HG03060 (cell line): ENCODE measurements around the gene ISG20.

Source experiments
- ATAC-seq: cut with Tn5 transposase; IDR thresholded peaks from one replicate; pipeline ENCODE4 v1.9.1; 2021; ENCODE audit warnings: low read depth, moderate number of reproducible peaks; ENCODE audit not compliant: unreplicated experiment

ISG20 gene

DNA sequence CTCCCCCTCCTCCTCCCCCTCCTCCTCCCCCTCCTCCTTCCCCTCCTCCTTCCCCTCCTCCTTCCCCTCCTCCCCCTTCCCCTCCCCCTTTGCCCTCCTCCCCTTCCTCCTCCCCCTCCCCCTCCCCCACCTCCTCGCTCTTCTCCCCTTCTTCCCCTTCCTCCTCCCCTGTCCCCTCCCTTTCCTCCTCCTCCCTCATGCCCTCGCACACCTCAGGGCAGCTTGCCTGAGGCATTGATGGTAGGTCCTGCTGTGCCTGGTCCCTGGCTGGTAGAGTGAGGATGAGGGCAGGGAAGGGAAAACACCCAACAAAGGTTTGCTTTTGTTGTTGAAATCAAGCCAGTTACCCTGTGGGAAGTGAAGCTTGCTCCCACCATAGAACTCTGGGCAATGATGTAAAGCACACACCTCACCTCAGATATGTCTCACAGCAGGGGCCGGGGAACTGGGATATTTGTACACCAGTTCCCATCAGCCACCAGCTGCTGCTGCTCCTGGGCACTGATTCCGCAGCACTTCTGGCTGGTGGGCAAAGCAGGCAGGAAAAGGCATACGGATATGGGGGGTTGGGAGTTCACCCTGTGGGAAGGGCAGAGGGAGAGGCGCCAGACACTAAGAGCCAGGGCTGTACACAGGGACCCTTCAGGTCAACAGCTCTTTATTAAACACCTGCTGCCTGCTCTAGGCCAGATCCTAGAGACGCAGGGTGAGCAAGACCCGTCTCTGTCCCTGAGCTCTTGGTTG, 13.8 kb downstream of the ISG20 start:
- ATAC-seq, result no peak

DNA sequence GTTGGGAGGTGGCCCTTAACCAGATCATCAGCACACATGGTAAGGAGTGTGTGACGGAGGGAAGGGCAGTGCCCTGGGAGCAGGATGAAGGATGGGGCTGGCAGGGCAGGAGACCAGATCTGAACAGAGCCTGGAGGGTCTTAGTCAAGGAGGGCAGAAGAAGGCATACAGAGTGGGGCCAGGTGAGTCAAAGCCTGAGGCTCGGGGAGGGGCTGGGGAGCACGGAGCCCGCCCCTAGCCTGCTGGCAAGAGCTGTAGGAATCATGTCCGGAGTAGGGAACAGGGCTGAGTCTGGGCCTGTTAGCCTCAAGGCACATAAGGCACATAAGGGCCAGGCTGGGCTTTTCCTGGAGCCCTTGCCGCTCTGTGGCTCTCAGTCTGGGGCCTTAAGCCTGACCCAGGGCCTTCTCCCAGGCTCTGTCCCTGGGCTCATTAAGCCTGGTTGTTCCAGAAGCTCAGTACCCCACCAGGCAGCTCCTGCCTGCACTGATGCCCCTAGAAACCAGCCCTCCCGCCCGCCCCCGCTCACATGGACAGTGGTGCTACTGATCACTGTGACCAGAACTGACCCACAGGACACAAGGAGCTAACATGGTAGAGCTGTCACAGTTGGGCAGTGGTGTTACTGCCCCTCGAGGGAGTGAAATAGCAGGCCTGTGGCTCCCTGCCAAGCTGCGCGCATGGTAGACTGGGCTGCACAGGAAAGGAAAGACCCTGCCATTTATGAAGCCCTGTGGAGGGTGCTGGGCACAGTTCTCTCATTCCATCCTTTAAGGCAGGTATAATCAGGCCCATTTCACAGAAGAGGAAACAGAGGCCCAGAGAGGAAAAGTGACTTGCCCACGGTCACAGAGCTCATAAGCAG, 14.6 kb downstream of the ISG20 start:
- no peak for ATAC-seq

DNA sequence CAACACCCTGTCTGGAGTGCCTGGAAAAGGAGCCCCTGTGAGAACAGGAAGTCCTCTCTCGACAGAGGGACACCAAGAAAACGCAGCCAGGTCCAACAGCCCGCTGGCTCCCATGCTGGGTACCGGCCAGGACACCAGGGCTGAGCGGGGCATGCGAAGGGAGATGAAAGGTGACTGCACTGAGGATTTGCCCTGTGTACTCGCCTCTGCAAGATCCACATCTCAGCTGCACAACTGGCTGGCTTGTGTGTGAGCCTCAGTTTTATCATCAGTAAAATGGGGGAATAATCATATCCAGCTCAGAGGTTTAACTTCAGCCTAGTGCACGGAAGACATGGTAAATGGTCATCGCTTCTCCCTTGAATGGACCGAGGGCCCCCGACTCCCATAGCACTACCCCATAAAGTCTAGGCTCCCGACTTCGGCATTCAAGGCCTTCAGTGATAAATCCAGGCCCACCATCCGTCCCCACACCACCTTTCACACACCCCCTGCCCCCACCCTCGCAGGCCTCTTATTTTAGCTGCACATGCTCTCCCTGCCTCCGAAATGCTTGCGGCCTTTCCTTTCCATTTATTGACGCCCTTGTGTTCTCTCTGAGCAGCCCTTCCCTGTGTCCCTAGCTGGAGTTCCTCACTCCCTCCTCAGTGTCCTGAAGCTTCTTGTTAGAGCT, 15.8 kb downstream of the ISG20 start:
- ATAC-seq, result no peak

DNA sequence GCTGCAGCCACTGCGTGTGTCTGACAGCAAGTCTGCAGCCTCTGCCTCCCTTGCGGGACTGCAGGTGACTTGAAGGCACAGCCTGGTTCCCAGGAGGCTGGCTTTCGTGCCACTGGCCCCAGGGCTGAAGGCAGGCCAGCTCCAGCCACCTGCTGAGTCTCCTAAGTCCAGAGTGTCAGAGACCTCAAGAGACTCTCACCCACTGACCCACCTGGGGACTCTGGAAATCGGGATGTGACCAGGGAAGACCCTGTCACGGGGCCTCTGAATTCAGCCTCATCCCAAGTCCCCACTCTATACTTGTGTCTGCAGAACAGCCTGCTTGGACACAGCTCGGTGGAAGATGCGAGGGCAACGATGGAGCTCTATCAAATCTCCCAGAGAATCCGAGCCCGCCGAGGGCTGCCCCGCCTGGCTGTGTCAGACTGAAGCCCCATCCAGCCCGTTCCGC, 16.3 kb downstream of the ISG20 start:
- ATAC-seq, result no peak

DNA sequence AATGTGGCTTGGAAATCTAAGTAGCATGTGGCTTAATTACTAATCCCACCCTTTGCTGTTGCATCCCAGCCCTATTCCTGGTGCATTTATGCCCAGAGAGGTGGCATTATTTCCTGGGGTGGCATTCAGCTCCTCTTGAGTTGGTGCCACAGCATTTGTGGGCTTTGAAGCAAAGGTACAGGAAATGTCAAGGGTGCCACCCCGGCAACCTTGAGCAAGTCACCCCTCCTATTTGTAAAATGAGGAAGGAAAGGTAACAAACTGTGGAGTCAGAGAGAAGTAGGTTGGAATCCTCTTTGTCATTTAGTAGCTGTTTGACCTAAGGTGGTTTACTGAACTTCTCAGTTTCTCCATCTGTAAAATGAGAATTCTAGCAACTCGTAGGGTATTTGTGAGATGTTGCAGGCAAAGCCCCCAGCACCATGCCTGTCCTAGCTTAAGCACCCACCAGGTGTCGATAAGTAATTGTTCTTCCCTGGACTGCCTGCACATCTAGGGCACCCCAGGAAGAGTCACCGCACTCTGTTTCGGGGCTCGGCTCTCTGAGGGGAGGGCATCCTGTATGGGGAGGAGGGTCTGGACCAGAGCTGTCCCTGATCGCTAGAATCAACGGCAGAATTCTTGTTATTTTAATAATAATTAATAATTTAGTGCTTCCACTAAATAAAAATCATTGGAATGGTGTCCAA, 17.1 kb downstream of the ISG20 start:
- ATAC-seq, result no peak

DNA sequence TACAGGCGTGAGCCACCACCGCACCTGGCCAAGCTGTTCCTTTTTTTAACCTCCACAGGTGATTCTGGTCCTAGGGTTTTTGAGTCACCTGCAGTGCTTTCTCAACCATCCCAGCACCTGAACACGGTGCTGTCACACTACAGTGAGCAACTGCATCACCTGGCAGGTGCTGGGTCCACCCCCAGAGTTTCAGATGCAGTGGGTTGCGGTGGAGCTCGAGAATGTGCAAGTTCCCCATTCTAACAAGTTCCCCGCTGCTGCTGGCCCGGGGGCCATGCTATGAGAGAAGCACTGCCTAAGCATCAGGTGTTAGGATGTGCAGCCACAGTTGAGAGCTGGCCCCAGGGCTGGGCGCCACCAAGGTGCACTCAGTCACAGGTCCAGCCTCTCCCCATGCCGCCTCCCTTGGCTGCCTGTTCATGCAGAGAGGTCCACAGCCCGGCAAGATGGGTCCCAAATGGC, 18.0 kb downstream of the ISG20 start:
- ATAC-seq, result peak; percentile 79

DNA sequence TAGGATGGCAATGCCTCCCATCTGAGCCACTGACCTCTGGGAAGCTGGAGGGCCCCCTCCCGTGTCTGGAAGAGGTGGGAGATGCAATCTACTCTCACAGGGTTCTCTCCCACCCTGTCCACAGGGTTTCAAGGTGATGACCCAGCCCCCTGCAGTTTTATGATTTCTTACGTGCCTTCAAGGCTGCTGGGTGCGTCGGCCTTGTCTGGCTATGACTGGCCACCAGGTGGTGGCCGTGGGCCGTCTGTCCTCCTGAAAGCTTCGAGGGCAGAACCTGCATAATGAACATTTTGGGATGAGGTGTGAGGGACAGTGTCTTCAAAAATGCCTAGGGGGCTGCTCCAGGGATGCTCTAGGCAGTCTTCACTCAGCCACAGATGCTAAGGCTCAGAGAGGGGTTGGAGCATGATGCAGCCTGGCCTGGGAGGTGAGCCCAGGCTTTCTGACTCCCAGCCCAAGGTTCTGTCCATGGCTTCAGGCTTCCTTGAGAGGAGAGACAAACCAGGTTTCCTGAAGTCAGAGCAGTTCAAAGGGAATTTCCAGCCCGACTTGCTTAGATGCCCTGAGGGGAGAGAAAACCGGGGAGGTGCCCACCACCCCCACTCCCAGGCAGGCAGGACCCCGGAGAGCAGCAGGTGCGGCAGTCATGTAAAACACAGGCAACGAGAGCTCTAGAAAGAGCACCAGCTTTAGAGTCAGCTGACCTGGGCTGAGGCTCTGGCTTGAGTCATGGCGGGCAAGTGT, 18.7 kb downstream of the ISG20 start:
- no peak for ATAC-seq

DNA sequence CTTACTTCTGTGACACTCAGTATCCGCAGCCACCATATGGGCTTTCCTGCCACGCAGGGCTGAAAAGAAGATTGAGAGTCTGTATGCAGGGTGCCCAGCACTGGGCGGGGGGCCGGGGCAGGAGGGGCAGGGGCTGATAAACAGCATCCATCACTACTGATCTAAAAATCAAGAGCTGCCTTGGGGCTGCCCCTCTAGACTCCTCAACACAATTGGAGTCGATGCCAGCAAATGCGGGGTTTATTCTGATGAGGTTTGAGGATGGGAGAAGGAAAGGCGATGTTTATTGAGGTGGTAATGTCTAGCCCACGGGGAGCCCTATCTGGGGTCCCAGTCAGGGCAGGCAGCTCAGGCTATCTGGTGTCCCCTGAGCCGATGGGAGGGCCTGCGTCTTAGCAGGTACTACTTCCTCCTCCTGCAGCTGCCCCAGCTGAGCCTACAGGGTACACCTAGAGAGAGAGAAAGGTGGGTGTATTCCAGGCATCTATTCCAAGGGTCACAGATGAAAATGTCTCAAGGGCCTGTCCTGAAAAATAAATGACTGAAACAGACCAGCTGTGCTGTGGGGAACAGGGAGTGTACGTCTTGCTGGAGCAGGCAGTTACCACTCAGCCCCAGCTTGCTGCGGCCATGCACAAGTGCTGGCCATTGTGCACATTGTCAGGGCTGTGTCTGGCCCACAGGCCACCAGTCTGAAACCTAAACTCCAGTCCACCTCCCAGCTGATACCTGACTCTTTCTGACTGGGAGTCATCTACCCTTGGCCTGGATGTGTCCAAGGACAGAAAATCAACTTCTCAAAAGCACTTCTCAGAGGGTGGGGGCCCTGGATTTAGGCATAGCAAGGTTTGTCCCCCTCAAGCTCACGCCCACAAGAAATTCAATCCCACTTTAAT, 19.5 kb downstream of the ISG20 start:
- no peak for ATAC-seq

DNA sequence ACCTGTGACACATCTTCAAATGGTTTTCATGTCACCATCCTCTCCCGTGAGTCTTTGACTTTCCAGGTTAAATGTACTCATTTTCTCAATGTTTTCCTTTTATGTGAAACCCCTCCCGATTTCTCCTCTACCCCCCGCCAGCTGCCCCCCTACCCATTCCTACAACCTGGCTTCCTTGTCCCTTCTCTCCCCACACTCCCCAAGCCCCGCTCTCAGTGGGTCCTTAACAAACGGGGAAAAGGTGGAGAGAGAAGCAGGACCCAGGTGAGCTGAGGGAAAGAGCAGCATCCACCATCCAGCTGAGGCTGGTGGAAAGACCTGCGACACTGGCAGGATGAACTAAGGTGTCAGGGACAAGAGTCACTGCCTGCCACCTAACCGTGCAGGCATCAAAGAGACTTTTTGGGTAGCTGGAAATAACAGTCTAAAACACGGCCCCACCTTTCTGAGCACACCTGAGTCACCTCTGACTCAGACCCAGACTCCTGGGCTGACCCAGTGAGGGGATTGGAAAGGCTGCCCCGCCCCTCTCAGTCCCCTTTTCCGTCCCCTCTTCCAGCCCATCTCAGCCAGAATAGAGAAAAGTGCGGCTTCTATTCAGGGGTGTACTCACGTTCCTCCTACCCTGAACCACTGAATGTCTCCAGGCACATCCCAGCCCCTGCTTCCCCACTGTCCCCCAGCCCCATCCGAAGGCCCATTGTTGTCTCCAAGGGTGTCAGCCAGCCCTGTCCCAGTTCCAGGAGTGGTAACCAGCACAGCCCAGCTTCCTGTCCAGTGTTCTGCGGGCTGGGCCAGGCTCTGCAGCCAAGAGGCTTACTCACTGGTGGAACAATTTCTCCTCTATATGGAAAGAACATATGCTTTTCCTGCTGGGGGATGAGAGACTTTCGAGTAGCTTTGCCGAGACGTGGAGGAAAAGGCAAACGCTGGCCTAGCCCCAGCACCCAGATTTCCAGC, 20.4 kb downstream of the ISG20 start:
- ATAC-seq, result no peak

DNA sequence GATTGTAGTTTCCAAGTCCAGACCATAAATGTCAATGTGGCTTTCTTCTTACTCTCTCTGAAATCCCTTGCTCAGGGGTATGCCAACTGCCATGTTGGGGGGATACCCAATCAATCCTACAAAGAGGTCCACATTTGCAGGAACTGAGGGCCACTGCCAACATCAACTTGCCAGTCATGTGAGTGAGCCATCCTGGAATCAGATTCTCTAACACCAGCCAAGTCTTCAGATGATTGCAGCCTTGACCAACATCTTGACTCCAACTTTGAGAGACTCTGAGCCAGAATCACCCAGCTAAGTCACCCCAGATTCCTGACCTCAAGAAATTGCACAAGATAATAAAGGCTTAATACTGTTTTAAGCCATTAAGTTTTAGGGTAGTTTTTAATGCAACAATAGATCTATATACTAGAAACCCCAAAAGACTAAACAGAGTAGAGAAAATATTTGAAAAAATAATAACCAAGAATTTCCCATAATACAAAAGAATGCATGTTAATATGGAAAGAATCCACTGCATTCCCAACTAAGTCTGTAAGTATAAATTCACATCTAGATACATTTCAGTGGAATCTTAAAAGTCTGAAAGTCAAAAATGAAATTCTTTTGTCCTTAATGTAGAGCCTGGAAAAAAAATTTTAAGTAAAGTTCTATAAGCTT, 22.4 kb downstream of the ISG20 start:
- no peak for ATAC-seq

DNA sequence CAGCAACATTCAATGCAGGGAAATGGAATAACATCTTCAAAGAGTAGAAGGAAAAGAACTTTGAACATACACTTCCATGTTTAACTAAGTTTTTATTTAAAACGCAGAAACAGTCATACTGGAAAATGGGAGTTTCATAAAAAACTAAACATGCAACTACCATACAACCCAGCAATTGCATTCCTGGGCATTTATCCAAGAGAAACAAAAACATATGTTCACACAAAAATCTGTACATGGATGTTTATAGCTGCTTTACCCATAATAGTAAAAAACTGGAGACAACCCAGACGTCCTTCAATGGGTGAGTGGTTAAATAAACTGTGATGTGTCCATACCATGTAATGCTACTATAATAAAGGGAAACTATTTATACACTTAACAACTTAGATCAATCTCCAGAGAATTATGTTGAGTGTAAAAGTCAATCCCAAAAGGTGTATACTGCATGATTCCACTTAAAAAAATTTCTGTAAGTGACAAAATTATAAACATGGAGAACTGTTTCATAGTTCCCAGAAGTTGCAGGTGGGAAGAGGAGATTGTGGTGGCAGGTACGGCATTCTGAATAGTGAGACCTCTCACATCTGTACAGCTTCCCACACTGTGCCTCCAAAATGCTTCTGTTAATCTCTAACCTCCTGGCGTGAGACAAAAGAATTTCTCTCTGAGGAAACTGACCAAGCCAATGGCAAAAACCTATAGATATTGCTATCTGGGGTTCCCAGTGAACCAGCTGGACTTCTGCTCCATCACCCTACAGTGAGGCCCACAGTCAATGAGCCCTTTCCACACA, 23.1 kb downstream of the ISG20 start:
- no peak for ATAC-seq

DNA sequence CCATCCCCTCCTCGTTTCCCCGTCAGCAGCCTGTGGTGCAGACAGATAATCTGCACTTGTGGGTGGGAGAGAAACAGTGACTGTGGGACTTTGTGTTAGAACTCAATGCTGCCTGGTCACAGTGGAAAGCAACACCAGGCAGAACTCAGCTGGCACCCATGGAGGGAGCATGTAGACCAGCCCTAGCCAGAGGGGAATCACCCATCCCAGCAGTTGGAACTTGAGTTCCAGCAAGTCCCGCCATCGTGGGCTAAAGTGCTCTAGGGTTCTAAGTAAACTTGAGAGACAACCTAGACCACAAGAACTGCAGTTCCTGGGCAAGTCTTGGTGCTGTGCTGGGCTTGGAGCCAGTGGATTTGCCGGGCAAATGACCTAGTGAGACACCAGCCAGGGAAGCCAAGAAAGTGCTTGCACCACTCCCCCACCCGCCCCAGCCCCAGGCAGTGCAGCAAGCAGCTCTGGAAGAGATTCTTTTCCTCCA, 24.4 kb downstream of the ISG20 start:
- ATAC-seq, result no peak

DNA sequence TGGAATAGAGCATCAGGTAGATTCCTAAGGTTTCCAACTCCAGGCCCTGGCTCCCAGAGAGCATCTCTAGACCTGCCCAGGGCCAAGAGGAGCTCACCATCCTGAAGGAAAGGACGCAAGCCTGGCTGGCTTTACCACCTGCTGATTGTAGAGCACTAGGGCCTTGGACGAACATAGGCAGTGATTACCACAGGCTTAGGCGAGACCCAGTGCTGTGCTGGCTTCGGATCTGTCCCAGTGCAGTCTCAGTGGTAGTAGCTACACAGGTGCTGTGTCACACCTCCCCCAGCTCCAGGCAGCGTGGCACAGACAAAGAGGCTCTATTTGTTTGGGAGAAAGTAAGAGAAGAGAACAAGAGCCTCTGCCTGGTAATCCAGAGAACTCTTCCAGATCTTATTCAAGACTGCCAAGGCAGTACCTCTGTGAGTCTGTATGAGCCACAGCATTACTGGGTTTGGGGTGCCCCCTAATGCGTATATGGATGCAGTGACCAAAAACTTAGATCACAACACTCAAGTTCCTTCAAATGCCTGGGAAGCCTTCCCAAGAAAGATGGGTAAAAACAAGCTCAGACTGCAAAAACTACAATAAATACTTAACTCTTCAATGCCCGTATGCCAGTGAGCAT, 25.4 kb downstream of the ISG20 start:
- no peak for ATAC-seq

DNA sequence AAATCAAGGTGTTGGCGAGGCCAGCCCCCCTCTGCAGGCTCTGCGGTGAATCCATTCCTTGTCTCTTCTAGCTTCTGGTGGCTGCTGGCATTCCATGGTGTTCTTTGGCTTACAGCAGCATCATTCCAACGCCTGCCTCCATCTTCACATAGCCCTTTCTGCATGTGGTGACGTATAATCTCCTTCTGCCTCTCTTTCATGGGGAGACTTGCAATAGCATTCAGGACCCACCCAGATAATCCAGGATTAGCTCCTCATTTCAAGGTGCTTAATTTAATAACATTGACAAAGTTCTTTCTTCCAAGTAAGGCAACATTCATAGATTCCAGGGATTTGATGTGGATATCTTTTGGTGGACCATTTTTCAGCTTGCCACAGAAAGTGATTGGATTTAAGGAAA, 35.8 kb downstream of the ISG20 start:
- no peak for ATAC-seq

DNA sequence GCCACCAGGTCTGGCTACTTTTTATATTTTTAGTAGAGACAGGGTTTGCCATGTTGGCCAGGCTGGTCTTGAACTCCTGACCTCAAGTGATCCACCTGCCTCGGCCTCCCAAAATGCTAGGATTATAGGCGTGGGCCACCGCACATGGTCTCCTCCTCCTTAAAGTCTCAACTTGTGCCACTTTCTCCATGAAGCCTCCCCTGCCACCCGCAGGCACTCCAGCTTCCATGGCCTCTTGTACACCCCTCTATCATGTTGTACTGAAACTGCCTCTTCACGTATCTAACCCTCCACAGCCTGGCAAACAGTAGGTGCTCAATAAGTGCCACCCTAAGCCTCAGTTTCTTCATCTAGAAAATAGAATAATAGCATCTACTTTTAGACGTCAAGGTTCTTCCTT, 39.9 kb downstream of the ISG20 start:
- ATAC-seq, result no peak
